ENCODE data around the gene FANK1. TPM values are rescaled to one million over a fixed set of nuclear protein-coding genes. Genes with fewer than 3 reads are reported as not detected.
A peak's percentile ranks its signal among the peaks of the same experiment; 100 is the strongest.

Gene FANK1
- total RNA-seq, 4 donors from 2014 or later = 8.4 to 17.2 (median 9.9) TPM

DNA sequence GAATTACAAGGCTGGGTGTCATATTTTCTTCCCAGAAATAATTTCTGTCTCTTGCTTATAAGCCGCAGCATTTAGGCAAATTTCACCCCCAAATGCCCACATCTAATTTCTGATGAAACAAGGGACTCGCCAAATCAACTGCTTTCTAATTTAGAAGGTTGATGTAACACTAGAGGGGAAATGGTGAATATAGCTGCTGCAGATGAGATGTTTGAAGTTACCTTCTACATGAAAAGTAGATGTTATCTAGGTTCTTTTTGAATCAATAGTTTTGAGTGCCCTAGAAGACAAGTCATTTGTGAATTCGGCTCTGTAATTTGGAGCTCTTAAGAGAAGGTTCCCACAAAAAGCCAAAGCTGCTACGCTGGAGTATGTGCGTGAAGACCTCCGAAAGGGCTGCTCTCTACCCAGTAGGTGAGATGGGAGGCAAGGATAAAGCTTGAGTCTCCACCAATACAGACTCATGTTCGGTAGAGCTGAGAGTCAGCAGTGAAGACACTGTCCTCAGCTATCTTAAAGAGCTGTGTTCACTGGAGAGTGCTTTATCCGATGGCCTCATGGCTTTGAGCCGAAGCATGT is 99.5 kb downstream of the FANK1 start:
- Histone ChIP-seq H3K27me3 (no peaks in the 10 kb centered on the region), H3K27ac (no peak overlapping the region), H3K4me3 (replicated peaks in 1 of 3) (no peak overlapping the region), H3K4me1 (no peaks in the 10 kb centered on the region), H3K36me3 (no peaks in the 10 kb centered on the region), H3K9me3 (no peaks in the 10 kb centered on the region)
- no peak for TF ChIP-seq POLR2A (IDR thresholded peaks at IDR 0.05)
- TF ChIP-seq, protein P1, sequence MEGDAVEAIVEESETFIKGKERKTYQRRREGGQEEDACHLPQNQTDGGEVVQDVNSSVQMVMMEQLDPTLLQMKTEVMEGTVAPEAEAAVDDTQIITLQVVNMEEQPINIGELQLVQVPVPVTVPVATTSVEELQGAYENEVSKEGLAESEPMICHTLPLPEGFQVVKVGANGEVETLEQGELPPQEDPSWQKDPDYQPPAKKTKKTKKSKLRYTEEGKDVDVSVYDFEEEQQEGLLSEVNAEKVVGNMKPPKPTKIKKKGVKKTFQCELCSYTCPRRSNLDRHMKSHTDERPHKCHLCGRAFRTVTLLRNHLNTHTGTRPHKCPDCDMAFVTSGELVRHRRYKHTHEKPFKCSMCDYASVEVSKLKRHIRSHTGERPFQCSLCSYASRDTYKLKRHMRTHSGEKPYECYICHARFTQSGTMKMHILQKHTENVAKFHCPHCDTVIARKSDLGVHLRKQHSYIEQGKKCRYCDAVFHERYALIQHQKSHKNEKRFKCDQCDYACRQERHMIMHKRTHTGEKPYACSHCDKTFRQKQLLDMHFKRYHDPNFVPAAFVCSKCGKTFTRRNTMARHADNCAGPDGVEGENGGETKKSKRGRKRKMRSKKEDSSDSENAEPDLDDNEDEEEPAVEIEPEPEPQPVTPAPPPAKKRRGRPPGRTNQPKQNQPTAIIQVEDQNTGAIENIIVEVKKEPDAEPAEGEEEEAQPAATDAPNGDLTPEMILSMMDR (IDR thresholded peaks at IDR 0.05) = no peak
- no peak for DNase-seq
- 93 to 94% methylated on average over 9 of the region's 9 CpGs for WGBS, 2 donors
- intact Hi-C loops (cut with DNase I) = no loop called here

DNA sequence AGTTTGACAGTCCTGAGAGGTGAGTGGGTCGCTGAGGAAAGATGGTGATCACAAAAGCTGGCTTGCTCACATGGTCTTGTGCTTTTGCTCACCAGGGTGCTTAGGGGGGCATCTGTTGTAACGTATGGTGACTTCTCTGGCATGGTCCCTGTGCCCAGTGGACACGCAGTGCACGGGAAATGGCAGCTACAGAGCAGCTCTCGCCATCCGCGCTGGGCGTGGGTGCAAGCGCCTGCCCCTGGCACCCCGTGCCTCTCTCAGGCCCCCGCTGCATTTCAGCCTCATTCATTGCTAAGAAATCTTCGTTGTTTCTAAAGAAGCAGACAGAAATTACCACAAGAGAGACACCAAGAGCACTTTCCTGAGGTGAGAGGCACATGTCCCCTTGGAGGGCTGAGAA is 101.2 kb downstream of the FANK1 start:
- TF ChIP-seq POLR2A (IDR thresholded peaks at IDR 0.05) = no peak
- TF ChIP-seq, protein P1 (IDR thresholded peaks at IDR 0.05) = no peak
- no peaks in the 10 kb centered on the region for H3K27me3 ChIP-seq
- no peak overlapping the region for H3K4me3 ChIP-seq (replicated peaks in 1 of 3)
- no peaks in the 10 kb centered on the region for H3K36me3 ChIP-seq
- H3K4me1 ChIP-seq = no peaks in the 10 kb centered on the region
- WGBS, 2 donors = 87 to 96% methylated on average over 5 to 12 of the region's 12 CpGs
- no peaks in the 10 kb centered on the region for H3K9me3 ChIP-seq
- DNase-seq = no peak
- no peak overlapping the region for H3K27ac ChIP-seq
- intact Hi-C loops (cut with DNase I) = no loop called here

DNA sequence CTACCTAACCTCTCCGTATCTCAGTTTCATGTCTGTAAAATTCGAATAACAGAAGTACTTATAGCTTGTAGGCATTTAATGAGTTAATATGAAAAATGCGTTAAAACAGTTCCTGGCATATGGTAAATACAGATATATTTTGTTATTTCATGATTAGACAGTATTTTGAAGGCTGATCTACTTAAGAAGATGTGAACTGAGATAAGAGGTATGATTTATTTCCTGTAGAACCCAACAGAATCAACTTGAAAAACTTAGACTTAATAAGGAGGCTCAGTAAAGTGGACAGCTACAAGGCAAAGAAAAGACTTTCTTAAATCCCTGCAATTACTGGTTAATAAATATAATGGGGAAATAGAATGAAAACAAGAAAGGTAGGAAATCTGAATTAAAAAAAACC is 103.3 kb downstream of the FANK1 start:
- no peaks in the 10 kb centered on the region for H3K9me3 ChIP-seq
- H3K27ac ChIP-seq = no peak overlapping the region
- DNase-seq = no peak
- intact Hi-C loops (cut with DNase I) = no loop called here
- H3K4me3 ChIP-seq (replicated peaks in 1 of 3) = no peak overlapping the region
- no peaks in the 10 kb centered on the region for H3K27me3 ChIP-seq
- WGBS, 2 donors = 92% methylated on average over 3 of the region's 3 CpGs
- H3K4me1 ChIP-seq = no peaks in the 10 kb centered on the region
- TF ChIP-seq, protein P1 (IDR thresholded peaks at IDR 0.05) = no peak
- TF ChIP-seq POLR2A (IDR thresholded peaks at IDR 0.05) = no peak
- no peaks in the 10 kb centered on the region for H3K36me3 ChIP-seq

DNA sequence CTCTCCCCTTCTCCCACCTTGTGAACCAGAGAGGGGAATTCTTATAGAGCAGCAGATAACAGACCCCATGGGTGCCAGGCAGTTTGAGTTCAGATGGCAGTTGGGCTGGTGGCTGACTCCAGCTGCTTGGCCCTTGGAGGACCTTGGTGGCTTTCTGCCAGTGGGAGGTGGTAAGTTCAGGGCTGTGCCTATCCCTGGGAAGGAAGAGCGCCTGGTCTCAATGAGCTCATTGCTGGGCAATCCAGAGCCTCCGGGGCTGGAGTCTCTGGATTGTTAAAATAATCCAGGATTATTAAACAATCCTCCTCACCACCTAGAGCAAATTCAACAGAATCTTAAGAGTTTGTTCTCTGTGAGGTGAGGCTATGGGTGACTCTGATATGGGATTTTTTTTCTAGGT is 105.2 kb downstream of the FANK1 start:
- 90 to 91% methylated on average over 2 of the region's 2 CpGs for WGBS, 2 donors
- peak; percentile 6 to 8 for DNase-seq

DNA sequence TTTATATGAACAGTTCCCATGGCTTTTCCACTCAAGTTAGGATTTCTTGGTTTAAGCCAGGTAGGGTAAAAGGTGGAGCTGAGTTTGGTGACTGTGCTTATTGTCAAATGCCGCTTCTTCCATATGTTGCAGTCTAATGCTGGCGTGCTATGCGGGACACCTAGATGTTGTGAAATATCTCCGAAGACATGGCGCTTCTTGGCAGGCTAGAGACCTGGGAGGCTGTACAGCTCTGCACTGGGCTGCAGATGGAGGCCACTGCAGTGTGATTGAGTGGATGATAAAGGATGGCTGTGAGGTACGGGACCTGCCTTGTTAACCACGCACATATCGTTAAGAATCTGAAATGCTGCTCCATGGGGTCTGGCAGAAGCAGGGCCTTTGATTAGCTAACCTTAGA is 108.4 kb downstream of the FANK1 start:
- Histone ChIP-seq H3K27me3 (no peaks in the 10 kb centered on the region), H3K36me3 (no peaks in the 10 kb centered on the region), H3K4me1 (no peaks in the 10 kb centered on the region), H3K27ac (no peak overlapping the region), H3K4me3 (replicated peaks in 1 of 3) (no peak overlapping the region), H3K9me3 (no peaks in the 10 kb centered on the region)
- intact Hi-C loops (cut with DNase I) = no loop called here
- WGBS, 2 donors = 84 to 86% methylated on average over 8 of the region's 8 CpGs
- TF ChIP-seq, protein P1 (IDR thresholded peaks at IDR 0.05) = no peak
- no peak for TF ChIP-seq POLR2A (IDR thresholded peaks at IDR 0.05)
- no peak for DNase-seq

More for the DNA sequence above, 105.2 kb downstream of the FANK1 start:
- Histone ChIP-seq H3K4me3 (replicated peaks in 1 of 3) (no peak overlapping the region), H3K27ac (no peak overlapping the region), H3K27me3 (no peaks in the 10 kb centered on the region), H3K4me1 (no peaks in the 10 kb centered on the region), H3K36me3 (no peaks in the 10 kb centered on the region), H3K9me3 (no peaks in the 10 kb centered on the region)
- intact Hi-C loops (cut with DNase I) = no loop called here
- TF ChIP-seq, protein P1 (IDR thresholded peaks at IDR 0.05) = no peak
- no peak for TF ChIP-seq POLR2A (IDR thresholded peaks at IDR 0.05)
